Stimulated activated CD4-positive, alpha-beta T cell treated with anti-CD3 and anti-CD28 coated beads, Interleukin-2, amount 100 ng/mL, for 48 hours (primary cell): ENCODE results near the gene PPP2CA.
"Not testable (repeated sequence)": the region's sequence is repeated elsewhere in the genome, so short reads cannot be mapped to it uniquely, and the experiment has no call there.

Experiments
- DNase-seq, 2 donors: peaks; one replicate each; pipeline ENCODE4 v3.0.0-alpha.2; 2020

The PPP2CA gene

GRCh38 chr5:134188092-134188491 lies 37.8 kb downstream of the PPP2CA start:
- DNase-seq, result no peak

DNA sequence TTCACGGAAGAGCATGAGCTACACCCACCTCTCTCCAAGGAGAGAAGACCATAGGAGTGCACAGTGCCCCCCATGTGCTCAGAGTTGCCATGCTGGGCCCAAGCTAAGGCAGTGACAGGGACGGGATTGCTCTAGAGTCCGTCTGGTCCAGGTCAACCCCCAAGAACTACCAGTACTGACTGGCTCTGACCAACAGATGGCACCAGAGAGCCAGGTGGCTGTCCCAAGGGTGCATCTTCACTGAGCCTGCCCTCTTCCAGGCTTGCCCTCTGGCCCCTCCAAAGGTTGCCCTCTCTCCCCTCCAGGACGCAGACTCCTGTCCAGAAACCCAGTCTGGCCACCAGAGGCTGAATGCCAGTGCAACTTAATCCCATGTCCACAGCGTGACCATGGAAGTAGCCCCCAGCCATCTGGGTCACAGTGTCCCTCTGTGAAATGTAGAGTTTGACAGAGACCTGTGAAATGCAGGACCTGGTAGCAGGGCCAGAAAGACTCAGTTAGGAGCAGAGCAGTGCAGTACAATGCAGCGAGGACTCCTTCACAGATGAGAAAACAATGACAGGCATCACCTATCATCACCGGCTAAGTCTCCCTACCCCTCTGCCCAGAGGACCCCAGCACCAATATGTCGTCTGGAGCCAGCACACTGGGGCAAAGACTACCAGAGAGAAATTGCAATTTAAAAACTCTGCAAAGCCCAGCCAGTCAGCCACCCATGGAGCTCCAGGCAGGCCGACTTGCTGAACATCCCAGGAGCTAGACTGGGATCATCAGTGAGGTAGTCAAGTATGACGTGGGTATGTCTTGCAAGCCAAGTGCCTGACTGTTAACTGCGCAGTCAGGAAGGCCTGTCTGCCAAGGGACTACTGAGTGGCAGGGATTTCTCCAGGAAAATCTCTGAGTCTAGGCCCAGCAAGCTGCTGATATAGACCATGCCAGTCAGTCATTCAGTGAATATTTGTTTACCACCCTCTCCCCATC lies 41.4 kb downstream of the PPP2CA start:
- DNase-seq, result peak; percentile 78 to 79

DNA sequence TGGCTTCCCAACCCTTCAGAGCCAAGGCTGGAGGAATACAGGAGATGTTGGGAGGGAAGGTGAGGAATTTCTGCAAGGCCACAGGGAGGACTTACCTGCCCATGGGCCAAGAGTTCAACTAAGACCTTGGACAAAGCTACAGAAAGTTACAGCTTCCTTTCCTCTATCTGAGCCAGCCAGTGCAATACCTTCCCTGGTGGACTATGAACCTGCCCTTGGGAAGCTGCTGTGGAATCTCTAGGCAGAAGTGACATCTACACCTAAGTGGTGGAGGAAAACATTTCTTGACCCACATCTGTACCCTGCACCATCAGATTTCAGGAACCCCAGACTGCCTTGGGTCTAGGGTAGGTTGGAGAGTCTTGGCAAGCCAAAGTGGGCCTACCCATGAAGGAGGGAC lies 42.4 kb downstream of the PPP2CA start:
- DNase-seq, result no peak

DNA sequence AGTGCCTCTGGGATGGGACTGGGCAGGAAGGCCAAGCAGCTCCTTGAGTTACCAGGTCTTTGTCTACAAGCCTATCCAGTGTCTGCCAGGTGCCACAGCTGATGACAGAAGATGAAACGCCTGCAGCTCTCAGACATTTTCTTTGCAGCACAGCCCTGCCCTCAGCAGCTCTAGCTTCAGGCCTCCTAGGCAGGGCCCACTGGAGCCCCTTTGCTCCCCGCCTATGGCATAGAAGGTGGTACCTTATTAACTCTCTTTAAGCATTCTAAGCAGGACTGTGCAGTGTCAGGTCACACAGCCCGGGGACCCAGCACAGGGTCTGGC lies 47.8 kb downstream of the PPP2CA start:
- no peak for DNase-seq

GRCh38 chr5:134177369-134178095 lies 48.3 kb downstream of the PPP2CA start:
- DNase-seq, result no peak

GRCh38 chr5:134176511-134177368 lies 49.1 kb downstream of the PPP2CA start, which contains the start of gene SKP1:
Gene SKP1 (minus strand): TSS chr5:134176950. CDS start chr5:134174022, 2,928 bp downstream.
- peak; percentile 79 to 85 for DNase-seq

- DNase-seq, result no peak
Observed at GRCh38 chr5:134175921-134176510, 49.9 kb downstream of the PPP2CA start.

DNA sequence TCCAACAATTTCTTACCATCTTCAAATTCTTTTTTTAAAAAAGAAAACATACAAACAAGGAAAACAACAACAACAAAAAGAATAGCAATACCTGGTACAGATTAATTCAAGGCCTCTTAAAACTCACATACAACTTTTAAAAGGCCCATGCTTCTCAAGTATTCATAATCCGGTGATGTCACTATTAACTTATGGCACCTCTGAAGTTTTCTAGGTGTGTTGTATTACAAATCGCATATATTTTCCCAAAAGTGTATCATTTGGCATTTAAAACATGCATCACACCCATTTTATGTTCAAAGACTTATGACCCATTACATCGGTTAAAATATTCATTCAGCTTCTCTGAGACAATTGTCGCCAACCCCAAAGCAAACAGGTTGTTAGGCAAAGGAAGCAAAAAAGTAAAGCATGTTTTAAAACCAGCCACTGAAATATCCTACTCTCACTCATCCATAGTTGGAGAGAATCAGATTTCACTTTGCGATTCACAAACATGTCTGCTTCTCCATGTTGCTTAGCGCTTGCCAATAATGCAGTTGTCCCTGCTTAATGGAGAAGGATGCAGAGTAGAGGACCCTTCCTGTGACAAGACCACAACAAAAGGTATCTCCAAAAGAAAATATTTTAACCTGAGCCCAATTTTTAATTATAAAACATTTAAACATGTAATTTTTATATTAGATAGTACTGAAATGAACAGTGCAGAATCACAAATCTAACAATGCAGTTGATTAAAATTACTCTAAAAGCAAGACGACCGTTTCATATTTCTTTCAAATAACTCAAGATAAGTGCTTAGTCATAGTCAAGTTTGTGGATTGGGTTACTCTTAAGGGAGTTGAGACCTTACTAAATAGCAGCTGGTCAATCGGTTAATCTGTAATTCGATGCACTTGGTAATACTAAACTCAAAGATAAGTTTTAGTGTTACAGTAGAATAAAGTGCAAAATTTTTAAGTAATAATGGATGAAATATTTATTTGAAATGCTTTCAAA lies 50.7 kb downstream of the PPP2CA start:
- DNase-seq, result no peak

- no peak for DNase-seq
Observed at GRCh38 chr5:134171972-134172371, 53.9 kb downstream of the PPP2CA start.

DNA sequence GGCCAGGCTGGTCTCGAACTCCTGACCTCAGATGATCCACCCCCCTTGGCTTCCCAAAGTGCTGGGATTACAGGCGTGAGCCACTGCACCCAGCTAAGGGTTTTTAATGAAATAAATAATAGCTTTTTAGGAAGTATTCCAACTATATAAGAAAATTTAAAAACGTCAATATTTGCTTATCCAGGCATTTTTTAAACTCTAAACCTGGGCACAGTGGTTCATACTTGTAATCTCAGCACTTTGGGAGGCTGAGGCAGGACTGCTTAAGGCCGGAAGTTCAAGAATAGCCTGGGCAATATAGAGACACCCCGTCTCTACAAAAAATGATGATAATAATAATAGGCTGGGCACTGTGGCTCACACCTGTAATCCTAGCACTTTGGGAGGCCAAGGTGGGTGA lies 63.3 kb downstream of the PPP2CA start:
- no peak for DNase-seq

DNA sequence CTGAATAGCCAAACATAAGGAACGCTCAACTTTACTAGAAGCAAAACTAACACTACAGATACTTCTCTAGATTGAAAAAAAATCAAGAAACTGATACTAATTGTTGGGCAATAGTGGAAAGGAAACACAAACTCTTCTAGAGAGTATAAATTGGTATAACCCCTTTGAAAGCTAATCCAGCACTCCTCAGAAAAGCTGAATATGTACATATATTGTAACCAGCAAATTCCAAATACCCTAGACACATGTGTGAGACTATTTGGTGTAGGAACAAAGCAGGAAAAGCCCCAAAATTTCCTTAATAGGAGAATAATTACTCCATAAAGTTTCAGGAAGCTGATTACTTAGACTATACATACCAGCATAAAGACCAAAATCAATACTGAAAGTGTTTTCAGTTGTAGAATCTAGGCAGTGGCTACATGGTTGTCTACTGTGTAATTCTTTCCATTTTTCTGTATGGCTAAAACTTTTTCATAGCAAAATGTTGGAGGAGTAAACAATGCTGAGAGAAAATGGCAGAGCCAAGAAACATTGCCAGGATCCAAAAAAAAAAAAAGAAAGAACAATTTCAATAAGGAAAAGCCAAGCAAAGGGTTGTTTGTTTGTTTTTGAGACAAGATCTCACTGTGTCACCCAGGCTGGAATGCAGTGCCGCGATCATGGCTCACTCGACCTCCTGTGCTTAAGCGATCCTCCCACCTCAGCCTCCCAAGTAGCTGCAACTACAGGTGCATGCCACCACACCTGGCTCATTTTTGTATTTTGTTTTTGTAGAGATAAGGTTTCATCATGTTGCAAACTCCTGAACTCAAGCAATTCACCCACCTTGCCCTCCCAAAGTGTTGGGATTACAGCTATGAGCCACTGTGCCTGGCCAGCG lies 64.1 kb downstream of the PPP2CA start:
- no peak for DNase-seq

GRCh38 chr5:134153657-134154056 lies 72.2 kb downstream of the PPP2CA start:
- no peak for DNase-seq

- no peak for DNase-seq
Observed at GRCh38 chr5:134153241-134153640, 72.6 kb downstream of the PPP2CA start.

GRCh38 chr5:134152173-134152832 lies 73.6 kb downstream of the PPP2CA start:
- DNase-seq, result not testable (repeated sequence)

- DNase-seq, result no peak
Observed at GRCh38 chr5:134151723-134152122, 74.2 kb downstream of the PPP2CA start.

GRCh38 chr5:134149571-134150303 lies 76.1 kb downstream of the PPP2CA start:
- DNase-seq, result no peak

DNA sequence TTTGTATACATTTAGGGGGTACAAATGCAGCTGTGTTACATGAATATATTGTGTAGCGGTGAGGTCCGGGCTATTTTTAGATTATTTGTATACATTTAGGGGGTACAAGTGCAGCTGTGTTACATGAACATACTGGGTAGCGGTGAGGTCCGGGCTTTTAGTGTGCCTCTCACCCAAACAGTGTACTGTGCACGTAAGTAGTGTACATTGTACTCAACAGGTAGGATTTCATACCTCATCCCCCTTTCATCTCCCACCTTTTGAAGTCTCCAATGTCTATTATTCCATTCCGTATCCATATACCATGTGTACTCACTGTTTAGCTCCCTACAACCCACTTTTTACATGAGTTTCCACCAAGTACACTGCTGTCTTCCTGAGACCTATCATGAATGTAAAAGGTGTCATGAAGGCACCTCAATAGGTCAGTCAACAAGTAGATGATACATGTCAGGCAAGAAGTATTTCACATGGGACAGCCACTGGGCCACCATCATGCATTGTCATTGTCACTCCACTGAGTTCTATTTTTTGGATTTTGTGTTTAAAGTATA lies 76.8 kb downstream of the PPP2CA start:
- DNase-seq, result no peak

- DNase-seq, result no peak
Observed at GRCh38 chr5:134148316-134148715, 77.6 kb downstream of the PPP2CA start.
